Adrenal gland (tissue), 12 donors: ENCODE results near the gene TMEM235. TPM values are rescaled to one million over a fixed set of nuclear protein-coding genes. Genes with fewer than 3 reads are reported as not detected.

Source experiments
- DNase-seq, 7 donors: peaks; one replicate each; pipeline ENCODE4 v3.0.0-alpha.2; 2019 to 2020
- H3K27ac ChIP-seq, 5 donors: fragments of 200-600 bp; sonication (generic) in 4 of 5; 1 replicate in 3 of 5; 2 replicates in 2 of 5; pipeline versions ENCODE4 v1.5.1 to v1.8.0; 2016 to 2020; ENCODE audit warnings: mild to moderate bottlenecking in 1 of 5
- H3K27me3 ChIP-seq: fragments of 200-600 bp; 2 replicates; pipeline ENCODE4 v1.8.0; 2021
- H3K36me3 ChIP-seq, 2 donors: fragments of 200-600 bp; replicated peaks in 1 of 2; 1 replicate in 1 of 2; 2 replicates in 1 of 2; pipeline versions ENCODE4 v1.5.1 to v1.8.0; 2018 to 2022
- H3K4me1 ChIP-seq, 2 donors: fragments of 200-600 bp; replicated peaks in 1 of 2; 1 replicate in 1 of 2; 2 replicates in 1 of 2; pipeline versions ENCODE4 v1.5.1 to v1.8.0; 2018 to 2021
- H3K4me3 ChIP-seq, 4 donors: fragments of 200-600 bp; sonication (generic) in 3 of 4; one replicate each; pipeline ENCODE4 v1.5.1; 2016 to 2018
- H3K9me3 ChIP-seq, 3 donors: fragments of 200-600 bp; sonication (generic) in 1 of 3; replicated peaks in 1 of 3; 1 replicate in 2 of 3; 2 replicates in 1 of 3; pipeline versions ENCODE4 v1.5.1 to v1.8.0; 2016 to 2021
- POLR2A ChIP-seq, 2 donors: fragments of 450-650 bp; IDR thresholded peaks; one replicate each; pipeline ENCODE4 v1.6.1; 2017; ENCODE audit warnings: antibody characterized with exemption in 2 of 2, mild to moderate bottlenecking in 2 of 2, moderate library complexity in 1 of 2
- WGBS, 4 donors: extraction: QIAGEN DNeasy Blood & Tissue Kit in 2 of 4; methylation state at CpG; one replicate each; pipeline versions ENCODE4 v1.1.5 to v1.1.7; 2013 to 2017; 5-methylcytosine and 5-hydroxymethylcytosine counted together
- intact Hi-C, 2 donors: fragments of 100-400 bp; cut with DNase I; formaldehyde crosslinking; loops; one replicate each; pipeline versions ENCODE4 v1.14.1 to v1.15.0; 2022 to 2023
- polyA plus RNA-seq, 3 donors: library from polyadenylated mRNA; stranded (reverse); fragments of 200-250 nt in 2 of 3; fragments of 350-450 nt in 1 of 3; fragmentation: Illumina TruSeq in 1 of 3; extraction: RNeasy Lipid Tissue Mini Kit (QIAGEN cat#74804) in 1 of 3; gene quantifications; one replicate each; pipeline ENCODE4 v1.2.3, GENCODE V29; 2013 to 2014
- small RNA-seq, 2 donors: library from RNA; depleted of rRNA; stranded (forward); fragments of <200 nt; gene quantifications; one replicate each; pipeline ENCODE3, GENCODE V24; 2016
- total RNA-seq, 9 donors: library from RNA; depleted of rRNA in 4 of 9; stranded (reverse); fragments of >200 nt in 4 of 9; fragments of 120-200 nt in 1 of 9; fragmentation: NEBNext Ultra II Directional in 1 of 9; extraction: Animal tissue kit (Norgen Biotek cat#: 25700) in 1 of 9; gene quantifications; one replicate each; pipeline versions ENCODE4 v1.1.0 to v1.2.4, GENCODE V29; 2013 to 2023
- TF ChIP-seq, protein P1 (sequence below), 6 experiments: fragments of 450-650 bp in 4 of 6; fragments of 200-600 bp in 2 of 6; sonication (generic) in 1 of 6; IDR thresholded peaks; 1 replicate in 5 of 6; 2 replicates in 1 of 6; pipeline versions ENCODE4 v1.5.1 to v1.8.0; 2016 to 2021; ENCODE audit warnings: antibody characterized with exemption in 6 of 6, mild to moderate bottlenecking in 2 of 6, moderate library complexity in 1 of 6
- donor health status: healthy with polysubstance abuse.
- donor health status: Bipolar disorder and iron deficiency.
- donor health status: DM: yes; HTN: yes; CAD: no.
- donor health status: DM: no; HTN: no; CAD: no.
- donor health status: DM: no; HTN: no; CAD: no.
- donor health status: DM: yes; HTN: yes; CAD: no.

TMEM235 gene
- total and polyA plus RNA-seq, 12 donors = 0.07 TPM; not detected in 11

DNA sequence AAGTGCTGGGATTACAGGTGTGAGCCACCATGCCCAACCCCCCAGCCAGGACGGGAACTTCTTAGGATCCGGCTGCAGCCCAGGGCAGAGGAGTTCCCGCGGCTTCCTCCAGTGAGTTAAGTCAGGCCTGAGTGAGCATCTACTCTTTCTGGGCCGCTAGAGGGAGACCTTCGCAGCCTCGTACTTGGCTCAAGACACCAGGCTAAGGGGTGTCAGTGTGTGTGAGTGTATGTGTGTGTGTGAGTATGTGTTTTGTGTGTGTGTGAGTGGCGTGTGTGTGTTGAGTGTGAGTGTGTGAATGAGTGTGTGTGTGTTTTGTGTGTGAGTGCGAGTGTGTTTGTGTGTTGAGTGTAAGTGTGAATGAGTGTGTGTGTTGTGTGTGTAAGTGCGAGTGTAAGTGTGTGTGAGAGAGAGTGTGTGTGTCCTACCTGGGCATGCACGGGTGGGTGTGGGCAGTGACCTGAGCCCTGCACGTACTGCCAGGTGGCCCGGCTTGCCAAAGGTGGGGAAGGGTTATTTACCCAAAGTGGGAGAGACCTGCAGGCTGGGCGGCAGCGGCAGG lies 58.5 kb downstream of the TMEM235 start:
- intact Hi-C loops = loop anchor here (5.0 kb wide), 2 partner anchors 72 to 132 kb away; partner anchors contain the start of gene SOCS3 (in 1 of the 2)
- H3K4me1 ChIP-seq = no peaks in the 10 kb centered on the region
- 24 to 27% (median 26%) methylated on average over 14 to 15 of the region's 15 CpGs for WGBS, 4 donors
- H3K4me3 ChIP-seq = no peak overlapping the region
- peak; percentile 74 to 90 (median 85) for DNase-seq
- TF ChIP-seq, protein P1, sequence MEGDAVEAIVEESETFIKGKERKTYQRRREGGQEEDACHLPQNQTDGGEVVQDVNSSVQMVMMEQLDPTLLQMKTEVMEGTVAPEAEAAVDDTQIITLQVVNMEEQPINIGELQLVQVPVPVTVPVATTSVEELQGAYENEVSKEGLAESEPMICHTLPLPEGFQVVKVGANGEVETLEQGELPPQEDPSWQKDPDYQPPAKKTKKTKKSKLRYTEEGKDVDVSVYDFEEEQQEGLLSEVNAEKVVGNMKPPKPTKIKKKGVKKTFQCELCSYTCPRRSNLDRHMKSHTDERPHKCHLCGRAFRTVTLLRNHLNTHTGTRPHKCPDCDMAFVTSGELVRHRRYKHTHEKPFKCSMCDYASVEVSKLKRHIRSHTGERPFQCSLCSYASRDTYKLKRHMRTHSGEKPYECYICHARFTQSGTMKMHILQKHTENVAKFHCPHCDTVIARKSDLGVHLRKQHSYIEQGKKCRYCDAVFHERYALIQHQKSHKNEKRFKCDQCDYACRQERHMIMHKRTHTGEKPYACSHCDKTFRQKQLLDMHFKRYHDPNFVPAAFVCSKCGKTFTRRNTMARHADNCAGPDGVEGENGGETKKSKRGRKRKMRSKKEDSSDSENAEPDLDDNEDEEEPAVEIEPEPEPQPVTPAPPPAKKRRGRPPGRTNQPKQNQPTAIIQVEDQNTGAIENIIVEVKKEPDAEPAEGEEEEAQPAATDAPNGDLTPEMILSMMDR (IDR thresholded peaks at IDR 0.05) = peak; percentile 56 to 95 (median 82)
- no peak for TF ChIP-seq POLR2A (IDR thresholded peaks at IDR 0.05)
- H3K27ac ChIP-seq = no peak overlapping the region
- no peaks in the 10 kb centered on the region for H3K36me3 ChIP-seq
- H3K9me3 ChIP-seq = no peaks in the 10 kb centered on the region
- no peaks in the 10 kb centered on the region for H3K27me3 ChIP-seq

Small RNA genes within 50 kb of the gene (small RNA-seq; reads per million reads assigned to genes)
- 0 reads per million in 2 donors for gene AC087645.1

Other genes with a start within 250 kb of the TMEM235 start
- 10 to 100 TPM in 7 of 9 donors, 1 to 10 TPM in 2; 3.9 to 38.9 (median 18.8) TPM for gene TMC6, start 102.9 kb upstream of the TMEM235 start, total RNA-seq
- gene TMC6, start 102.9 kb upstream of the TMEM235 start, polyA plus RNA-seq = 10 to 100 TPM in 2 of 3 donors, 1 to 10 TPM in 1; 2.5 to 79.0 (median 40.3) TPM
- gene TMC8, start 100.9 kb upstream of the TMEM235 start, total RNA-seq = 10 to 100 TPM in 3 of 9 donors, 1 to 10 TPM in 5, under 1 TPM in 1; 0.44 to 13.2 (median 6.5) TPM
- gene TMC8, start 100.9 kb upstream of the TMEM235 start, polyA plus RNA-seq = 10 to 100 TPM in 1 of 3 donors, 1 to 10 TPM in 1, under 1 TPM in 1; 0.99 to 28.8 (median 6.0) TPM
- under 1 TPM in 1 of 9 donors, not detected in 8; 0.72 TPM for gene C17orf99, start 85.2 kb upstream of the TMEM235 start, total RNA-seq
- not detected for gene C17orf99, start 85.2 kb upstream of the TMEM235 start, polyA plus RNA-seq
- gene SYNGR2, start 63.0 kb upstream of the TMEM235 start, total RNA-seq = 10 to 100 TPM; 34.4 to 98.1 (median 60.7) TPM
- gene SYNGR2, start 63.0 kb upstream of the TMEM235 start, polyA plus RNA-seq = 10 to 100 TPM; 32.7 to 85.5 (median 38.9) TPM
- gene TK1, start 44.6 kb upstream of the TMEM235 start, total RNA-seq = 10 to 100 TPM in 1 of 9 donors, 1 to 10 TPM in 8; 2.0 to 11.6 (median 2.6) TPM
- gene TK1, start 44.6 kb upstream of the TMEM235 start, polyA plus RNA-seq = 1 to 10 TPM; 1.3 to 2.6 (median 1.6) TPM
- 10 to 100 TPM in 8 of 9 donors, 1 to 10 TPM in 1; 4.5 to 32.9 (median 20.3) TPM for gene AFMID, start 44.3 kb upstream of the TMEM235 start, total RNA-seq
- 10 to 100 TPM in 1 of 3 donors, 1 to 10 TPM in 2; 9.0 to 16.3 (median 9.1) TPM for gene AFMID, start 44.3 kb upstream of the TMEM235 start, polyA plus RNA-seq
- 10 to 100 TPM in 1 of 9 donors, 1 to 10 TPM in 5, under 1 TPM in 3; 0.12 to 17.6 (median 1.7) TPM for gene BIRC5, start 17.4 kb upstream of the TMEM235 start, total RNA-seq
- gene BIRC5, start 17.4 kb upstream of the TMEM235 start, polyA plus RNA-seq = 1 to 10 TPM in 1 of 3 donors, under 1 TPM in 2; 0.32 to 1.3 (median 0.34) TPM
- 100 to 1,000 TPM in 3 of 9 donors, 10 to 100 TPM in 3, 1 to 10 TPM in 3; 2.4 to 114 (median 57.7) TPM for gene SOCS3, start 128.4 kb downstream of the TMEM235 start, total RNA-seq
- 10 to 100 TPM in 2 of 3 donors, 1 to 10 TPM in 1; 4.8 to 96.5 (median 15.4) TPM for gene SOCS3, start 128.4 kb downstream of the TMEM235 start, polyA plus RNA-seq
- gene PGS1, start 147.0 kb downstream of the TMEM235 start, total RNA-seq = 10 to 100 TPM; 23.5 to 64.5 (median 34.1) TPM
- gene PGS1, start 147.0 kb downstream of the TMEM235 start, polyA plus RNA-seq = 10 to 100 TPM; 11.9 to 26.9 (median 21.9) TPM